Activated CD4-positive, alpha-beta memory T cell treated with anti-CD3 and anti-CD28 coated beads for 36 hours (primary cell): Measurements from ENCODE around the gene MYO5B. TPM values are rescaled to one million over a fixed set of nuclear protein-coding genes. Genes with fewer than 3 reads are reported as not detected.

Source experiments
- CTCF ChIA-PET: fragments of 350-600 bp; sonication (Branson Sonifier 250); formaldehyde crosslinking; loops from one replicate; lab custom pipeline; 2021; ENCODE audit warnings: antibody characterized with exemption, inconsistent platforms; lab: Charles Lee
- POLR2A ChIA-PET: fragments of 350-600 bp; sonication (Branson Sonifier 250); formaldehyde crosslinking; loops from one replicate; lab custom pipeline; 2021; ENCODE audit warnings: antibody characterized with exemption; lab: Charles Lee
- DNase-seq: peaks from one replicate; pipeline ENCODE4 v3.0.0-alpha.2; 2020
- H3K27ac Mint-ChIP-seq: one replicate; pipeline ENCODE4 v1.8.0; 2021; ENCODE audit warnings: mixed read lengths
- H3K27me3 Mint-ChIP-seq: one replicate; pipeline ENCODE4 v1.8.0; 2021; ENCODE audit warnings: mixed read lengths
- H3K36me3 Mint-ChIP-seq: one replicate; pipeline ENCODE4 v1.8.0; 2021; ENCODE audit warnings: mixed read lengths
- H3K4me1 Mint-ChIP-seq: one replicate; pipeline ENCODE4 v1.8.0; 2021; ENCODE audit warnings: low read depth, mixed read lengths
- H3K4me3 Mint-ChIP-seq: one replicate; pipeline ENCODE4 v1.8.0; 2021; ENCODE audit warnings: mild to moderate bottlenecking, mixed read lengths
- H3K9me3 Mint-ChIP-seq: one replicate; pipeline ENCODE4 v1.8.0; 2021; ENCODE audit warnings: mixed read lengths
- intact Hi-C: fragments of 100-400 bp; cut with micrococcal nuclease; formaldehyde crosslinking; loops from one replicate; pipeline ENCODE4 v1.15.1; 2023
- total RNA-seq, 2 experiments: library from RNA; stranded (reverse); gene quantifications; one replicate each; pipeline ENCODE4 v1.2.3, GENCODE V29; 2021

The MYO5B gene
- total RNA-seq, 2 experiments from 2014 or later = 0.02 to 0.21 TPM

GRCh38 chr18:49857708-49858107 is 337.2 kb downstream of the MYO5B start:
- Mint-ChIP-seq H3K4me1 (no peaks in the 10 kb centered on the region), H3K27me3 (no peaks in the 10 kb centered on the region), H3K27ac (no peak overlapping the region), H3K9me3 (no peaks in the 10 kb centered on the region), H3K4me3 (no peak overlapping the region), H3K36me3 (no peaks in the 10 kb centered on the region)
- ChIA-PET POLR2A (no interaction called here), CTCF (interaction anchor here (0.8 to 12.3 kb wide), 13 partner anchors 9 to 500 kb away, joined by 3 to 202 read pairs (median 5); partner anchors contain the start of gene LIPG)
- intact Hi-C loops = loop anchor here (1.0 to 10.0 kb wide), 3 partner anchors 298 to 1183 kb away; no protein-coding TSS in a partner anchor
- no peak for DNase-seq

GRCh38 chr18:49856496-49856895 is 338.5 kb downstream of the MYO5B start:
- Mint-ChIP-seq H3K27me3 (no peaks in the 10 kb centered on the region), H3K9me3 (no peaks in the 10 kb centered on the region), H3K36me3 (no peaks in the 10 kb centered on the region), H3K4me3 (no peak overlapping the region), H3K4me1 (no peaks in the 10 kb centered on the region), H3K27ac (no peak overlapping the region)
- intact Hi-C loops = loop anchor here (10.0 kb wide), 1 partner anchor 1182 kb away; no protein-coding TSS in a partner anchor
- DNase-seq = no peak
- ChIA-PET CTCF (interaction anchor here (5.8 to 12.3 kb wide), 2 partner anchors 296 to 347 kb away, joined by 67 to 202 read pairs; partner anchors contain the start of gene LIPG), POLR2A (no interaction called here)

GRCh38 chr18:49855711-49856415 is 339.1 kb downstream of the MYO5B start:
- POLR2A ChIA-PET = no interaction called here
- CTCF ChIA-PET = interaction anchor here (0.5 to 12.3 kb wide), 5 partner anchors 61 to 346 kb away, joined by 3 to 202 read pairs (median 3); partner anchors contain the start of gene LIPG
- Mint-ChIP-seq H3K27me3 (no peaks in the 10 kb centered on the region), H3K27ac (no peak overlapping the region), H3K9me3 (no peaks in the 10 kb centered on the region), H3K4me1 (no peaks in the 10 kb centered on the region), H3K36me3 (no peaks in the 10 kb centered on the region), H3K4me3 (no peak overlapping the region)
- intact Hi-C loops = loop anchor here (10.0 kb wide), 1 partner anchor 1181 kb away; no protein-coding TSS in a partner anchor
- DNase-seq = no peak

DNA sequence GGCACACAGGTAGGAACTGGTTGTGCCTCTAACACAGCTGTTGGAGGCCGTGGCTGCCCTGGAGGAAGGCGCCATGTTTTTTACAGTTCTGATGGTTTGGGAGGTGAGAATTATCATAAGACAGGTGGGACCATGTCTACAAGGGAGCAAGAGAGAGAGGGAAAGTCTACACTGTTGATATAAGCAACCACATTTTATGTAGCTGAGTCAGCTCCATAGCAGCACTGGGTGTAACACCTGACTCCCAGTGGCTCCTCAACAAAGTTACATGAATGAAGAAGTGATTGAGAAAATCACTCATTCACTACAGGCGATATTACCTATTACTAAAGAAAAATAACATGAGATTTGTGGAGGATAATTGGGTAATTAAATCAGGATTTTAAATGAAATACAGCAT is 340.3 kb downstream of the MYO5B start:
- Mint-ChIP-seq H3K27ac (no peak overlapping the region), H3K27me3 (no peaks in the 10 kb centered on the region), H3K36me3 (no peaks in the 10 kb centered on the region), H3K4me1 (no peaks in the 10 kb centered on the region), H3K9me3 (no peaks in the 10 kb centered on the region), H3K4me3 (no peak overlapping the region)
- POLR2A ChIA-PET = no interaction called here
- no peak for DNase-seq
- CTCF ChIA-PET = interaction anchor here (0.7 to 12.3 kb wide), 3 partner anchors 8 to 345 kb away, joined by 3 to 202 read pairs (median 9); no protein-coding TSS in a partner anchor
- intact Hi-C loops = loop anchor here (10.0 kb wide), 1 partner anchor 1180 kb away; no protein-coding TSS in a partner anchor

GRCh38 chr18:49853436-49853835 is 341.5 kb downstream of the MYO5B start:
- no peak overlapping the region for H3K4me3 Mint-ChIP-seq
- POLR2A ChIA-PET = interaction anchor here (0.9 to 1.0 kb wide), 2 partner anchors 42 to 334 kb away, joined by 3 read pairs; no protein-coding TSS in a partner anchor
- peaks cover 5% of the 10 kb centered on the region for H3K27me3 Mint-ChIP-seq
- no peaks in the 10 kb centered on the region for H3K4me1 Mint-ChIP-seq
- CTCF ChIA-PET = interaction anchor here (12.3 kb wide), 1 partner anchor 344 kb away, joined by 202 read pairs; no protein-coding TSS in a partner anchor
- intact Hi-C loops = loop anchor here (10.0 kb wide), 1 partner anchor 1179 kb away; no protein-coding TSS in a partner anchor
- H3K27ac Mint-ChIP-seq = no peak overlapping the region
- H3K36me3 Mint-ChIP-seq = no peaks in the 10 kb centered on the region
- no peak for DNase-seq
- H3K9me3 Mint-ChIP-seq = no peaks in the 10 kb centered on the region

- Mint-ChIP-seq H3K4me3 (no peak overlapping the region), H3K9me3 (no peaks in the 10 kb centered on the region), H3K27me3 (peaks cover 6% of the 10 kb centered on the region), H3K4me1 (no peaks in the 10 kb centered on the region), H3K27ac (no peak overlapping the region), H3K36me3 (no peaks in the 10 kb centered on the region)
- CTCF ChIA-PET = interaction anchor here (12.3 kb wide), 1 partner anchor 343 kb away, joined by 202 read pairs; no protein-coding TSS in a partner anchor
- POLR2A ChIA-PET = interaction anchor here (0.5 to 1.0 kb wide), 3 partner anchors 42 to 366 kb away, joined by 3 read pairs; no protein-coding TSS in a partner anchor
- intact Hi-C loops = loop anchor here (10.0 kb wide), 1 partner anchor 1178 kb away; no protein-coding TSS in a partner anchor
- no peak for DNase-seq
These were observed 341.9 kb downstream of the MYO5B start for GRCh38 chr18:49853011-49853410.

- no peaks in the 10 kb centered on the region for H3K36me3 Mint-ChIP-seq
- no peak overlapping the region for H3K27ac Mint-ChIP-seq
- H3K4me3 Mint-ChIP-seq = no peak overlapping the region
- H3K9me3 Mint-ChIP-seq = no peaks in the 10 kb centered on the region
- peaks cover 13% of the 10 kb centered on the region for H3K27me3 Mint-ChIP-seq
- intact Hi-C loops = loop anchor here (10.0 kb wide), 1 partner anchor 1177 kb away; no protein-coding TSS in a partner anchor
- DNase-seq = no peak
- CTCF ChIA-PET = interaction anchor here (1.5 kb wide), 1 partner anchor 8 kb away, joined by 4 read pairs; no protein-coding TSS in a partner anchor
- no peaks in the 10 kb centered on the region for H3K4me1 Mint-ChIP-seq
- POLR2A ChIA-PET = no interaction called here
These were observed 343.3 kb downstream of the MYO5B start for GRCh38 chr18:49851624-49852023.

- H3K27me3 Mint-ChIP-seq = peaks cover 15% of the 10 kb centered on the region
- ChIA-PET POLR2A (no interaction called here), CTCF (interaction anchor here (0.8 to 1.5 kb wide), 2 partner anchors 9 to 341 kb away, joined by 3 to 4 read pairs; no protein-coding TSS in a partner anchor)
These were observed 344.3 kb downstream of the MYO5B start for GRCh38 chr18:49850636-49851035.

DNA sequence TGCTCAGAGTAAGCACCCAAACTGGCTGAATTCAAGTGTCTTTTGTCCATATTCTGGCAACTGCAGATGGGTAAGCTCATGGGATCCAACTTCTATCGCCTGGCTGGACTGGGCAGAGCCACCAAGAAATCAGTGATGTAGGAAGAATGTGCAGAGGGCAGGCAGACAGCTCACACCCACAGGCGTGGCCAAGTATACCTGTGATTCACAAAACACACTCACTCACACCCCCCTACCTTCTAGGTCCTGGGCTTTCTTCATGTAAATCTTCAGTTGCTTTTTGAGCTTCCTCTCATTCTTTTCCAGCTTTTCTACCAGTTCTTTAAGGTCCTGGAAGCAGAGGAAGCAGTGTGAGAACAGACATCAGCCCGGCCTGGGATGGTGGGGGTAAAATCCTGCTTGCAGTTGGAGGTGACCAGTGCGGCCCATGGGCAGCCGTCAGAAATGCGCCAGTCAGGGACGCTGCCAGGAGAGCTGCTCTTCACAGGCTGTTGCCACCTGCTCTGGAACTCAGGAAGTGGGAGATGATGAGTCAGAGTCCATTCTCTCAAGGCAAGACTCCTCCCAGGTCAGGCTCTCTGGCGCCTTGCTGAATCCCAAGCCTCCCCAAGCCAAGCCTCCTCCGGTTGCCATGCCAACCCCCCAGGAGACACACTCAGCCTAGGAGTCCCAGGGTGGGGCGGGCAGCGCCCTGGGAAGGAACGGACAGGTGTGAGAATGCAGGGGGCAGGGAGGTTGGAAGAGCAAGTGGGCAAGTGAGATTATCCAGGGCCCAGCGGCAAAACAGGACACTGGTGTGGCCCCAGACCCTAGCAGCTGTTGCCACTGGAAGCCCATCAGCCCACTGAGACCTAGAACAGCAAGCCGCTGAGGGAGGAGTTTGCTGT is 345.4 kb downstream of the MYO5B start:
- ChIA-PET POLR2A (no interaction called here), CTCF (interaction anchor here (1.4 kb wide), 1 partner anchor 9 kb away, joined by 3 read pairs; no protein-coding TSS in a partner anchor)
- no peaks in the 10 kb centered on the region for H3K4me1 Mint-ChIP-seq
- intact Hi-C loops = loop anchor here (10.0 kb wide), 1 partner anchor 1175 kb away; no protein-coding TSS in a partner anchor
- no peak overlapping the region for H3K4me3 Mint-ChIP-seq
- DNase-seq = no peak
- H3K27me3 Mint-ChIP-seq = peaks cover 15% of the 10 kb centered on the region
- no peak overlapping the region for H3K27ac Mint-ChIP-seq
- H3K9me3 Mint-ChIP-seq = no peaks in the 10 kb centered on the region
- no peaks in the 10 kb centered on the region for H3K36me3 Mint-ChIP-seq

More at GRCh38 chr18:49850636-49851035, 344.3 kb downstream of the MYO5B start:
- DNase-seq = no peak
- H3K9me3 Mint-ChIP-seq = no peaks in the 10 kb centered on the region
- H3K27ac Mint-ChIP-seq = no peak overlapping the region
- intact Hi-C loops = loop anchor here (10.0 kb wide), 1 partner anchor 1176 kb away; no protein-coding TSS in a partner anchor
- H3K4me1 Mint-ChIP-seq = no peaks in the 10 kb centered on the region
- H3K36me3 Mint-ChIP-seq = no peaks in the 10 kb centered on the region
- no peak overlapping the region for H3K4me3 Mint-ChIP-seq

DNA sequence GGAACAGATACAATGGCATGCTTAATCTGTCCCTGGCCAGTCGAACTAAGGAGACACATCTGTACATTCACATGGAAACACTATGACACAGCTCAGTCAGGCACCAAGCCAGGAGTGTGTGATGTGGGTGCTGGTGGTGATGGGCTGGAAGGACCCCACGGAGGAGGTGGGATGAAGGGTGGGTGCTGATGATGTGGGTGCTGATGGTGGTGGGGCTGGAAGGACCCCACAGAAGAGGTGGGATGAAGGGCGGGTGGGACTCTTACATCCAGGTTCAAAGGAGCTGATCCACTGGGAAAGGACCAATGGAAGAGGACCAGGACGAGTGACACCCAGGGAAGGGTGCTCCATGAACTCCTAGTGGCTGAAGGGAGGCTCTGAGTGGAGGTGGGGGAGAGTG is 346.8 kb downstream of the MYO5B start:
- CTCF ChIA-PET = interaction anchor here (2.4 kb wide), 1 partner anchor 10 kb away, joined by 6 read pairs; no protein-coding TSS in a partner anchor
- no peaks in the 10 kb centered on the region for H3K9me3 Mint-ChIP-seq
- H3K36me3 Mint-ChIP-seq = no peaks in the 10 kb centered on the region
- intact Hi-C loops = no loop called here
- DNase-seq = no peak
- H3K4me1 Mint-ChIP-seq = no peaks in the 10 kb centered on the region
- H3K4me3 Mint-ChIP-seq = no peak overlapping the region
- peaks cover 15% of the 10 kb centered on the region for H3K27me3 Mint-ChIP-seq
- no peak overlapping the region for H3K27ac Mint-ChIP-seq
- POLR2A ChIA-PET = no interaction called here

GRCh38 chr18:49847524-49847923 is 347.4 kb downstream of the MYO5B start:
- ChIA-PET POLR2A (no interaction called here), CTCF (interaction anchor here (1.2 to 2.4 kb wide), 2 partner anchors 11 to 337 kb away, joined by 5 to 6 read pairs; no protein-coding TSS in a partner anchor)
- H3K36me3 Mint-ChIP-seq = no peaks in the 10 kb centered on the region
- H3K9me3 Mint-ChIP-seq = no peaks in the 10 kb centered on the region
- intact Hi-C loops = no loop called here
- no peak for DNase-seq
- H3K4me3 Mint-ChIP-seq = no peak overlapping the region
- H3K27ac Mint-ChIP-seq = no peak overlapping the region
- H3K4me1 Mint-ChIP-seq = no peaks in the 10 kb centered on the region
- peaks cover 15% of the 10 kb centered on the region for H3K27me3 Mint-ChIP-seq
